Skeletal muscle satellite cell (primary cell): ENCODE results near the gene FNTB.

Experiments used
- H3K27me3 ChIP-seq: 2 replicates; pipeline ENCODE4 v1.7.0; 2013; ENCODE audit warnings: low read length; ENCODE audit not compliant: control insufficient read depth, insufficient read depth
- H3K36me3 ChIP-seq: 2 replicates; pipeline ENCODE4 v1.7.0; 2013; ENCODE audit warnings: mild to moderate bottlenecking, control low read depth, low read length; ENCODE audit not compliant: insufficient read depth
- H3K4me1 ChIP-seq: 2 replicates; pipeline ENCODE4 v1.7.0; 2013; ENCODE audit warnings: low read length; ENCODE audit not compliant: control insufficient read depth, insufficient read depth
- H3K4me2 ChIP-seq: 2 replicates; pipeline ENCODE4 v1.7.0; 2013; ENCODE audit warnings: mild to moderate bottlenecking, low read length
- H3K4me3 ChIP-seq: 2 replicates; pipeline ENCODE4 v1.7.0; 2013; ENCODE audit warnings: low read length
- H3K9ac ChIP-seq: 2 replicates; pipeline ENCODE4 v1.7.0; 2013; ENCODE audit warnings: mild to moderate bottlenecking, low read depth, low read length, moderate library complexity
- H3K9me3 ChIP-seq: replicated peaks from 2 replicates; pipeline ENCODE4 v1.7.0; 2013; ENCODE audit warnings: mild to moderate bottlenecking, control low read depth, low read length

FNTB gene

DNA sequence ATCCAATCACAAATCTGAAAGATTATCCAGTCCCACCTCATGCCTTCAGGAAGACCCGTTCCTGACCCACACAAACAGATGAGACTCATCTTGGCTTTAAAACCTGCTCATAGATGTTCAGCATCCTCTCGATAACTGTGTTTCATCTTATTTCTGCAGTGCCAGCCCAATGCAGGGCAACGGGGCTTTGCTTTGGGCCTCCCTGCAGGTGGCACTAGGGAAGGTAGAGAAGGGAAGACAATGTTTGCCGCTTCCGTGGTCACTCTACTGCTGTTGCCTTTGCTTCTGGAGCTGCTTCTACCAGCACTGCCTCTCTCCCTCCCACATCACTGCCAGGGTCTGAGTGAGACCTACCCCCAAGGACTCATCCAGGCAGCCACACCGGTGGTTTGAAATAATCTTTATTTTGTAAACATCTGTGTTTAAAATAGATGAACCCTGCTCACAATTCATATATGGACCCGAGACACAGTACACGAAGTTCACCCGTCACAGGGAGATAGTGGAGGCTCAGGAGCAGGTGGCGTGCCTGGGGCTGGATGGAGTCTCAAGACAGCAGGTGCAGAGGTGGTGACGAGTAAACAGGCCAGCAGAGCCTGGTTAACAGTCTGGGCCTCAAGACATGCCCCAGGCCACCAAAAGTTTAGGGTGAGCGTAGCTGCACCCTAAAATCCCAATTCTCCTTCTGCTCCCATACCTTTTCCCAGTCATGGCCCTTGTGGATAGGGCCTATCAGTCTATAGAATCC, 41.1 kb upstream of the FNTB start:
- Histone ChIP-seq H3K9me3 (no peaks in the 10 kb centered on the region), H3K9ac (no peak overlapping the region), H3K4me3 (no peak overlapping the region), H3K4me1 (no peaks in the 10 kb centered on the region), H3K36me3 (peaks cover 10% of the 10 kb centered on the region), H3K27me3 (no peaks in the 10 kb centered on the region), H3K4me2 (no peak overlapping the region)

DNA sequence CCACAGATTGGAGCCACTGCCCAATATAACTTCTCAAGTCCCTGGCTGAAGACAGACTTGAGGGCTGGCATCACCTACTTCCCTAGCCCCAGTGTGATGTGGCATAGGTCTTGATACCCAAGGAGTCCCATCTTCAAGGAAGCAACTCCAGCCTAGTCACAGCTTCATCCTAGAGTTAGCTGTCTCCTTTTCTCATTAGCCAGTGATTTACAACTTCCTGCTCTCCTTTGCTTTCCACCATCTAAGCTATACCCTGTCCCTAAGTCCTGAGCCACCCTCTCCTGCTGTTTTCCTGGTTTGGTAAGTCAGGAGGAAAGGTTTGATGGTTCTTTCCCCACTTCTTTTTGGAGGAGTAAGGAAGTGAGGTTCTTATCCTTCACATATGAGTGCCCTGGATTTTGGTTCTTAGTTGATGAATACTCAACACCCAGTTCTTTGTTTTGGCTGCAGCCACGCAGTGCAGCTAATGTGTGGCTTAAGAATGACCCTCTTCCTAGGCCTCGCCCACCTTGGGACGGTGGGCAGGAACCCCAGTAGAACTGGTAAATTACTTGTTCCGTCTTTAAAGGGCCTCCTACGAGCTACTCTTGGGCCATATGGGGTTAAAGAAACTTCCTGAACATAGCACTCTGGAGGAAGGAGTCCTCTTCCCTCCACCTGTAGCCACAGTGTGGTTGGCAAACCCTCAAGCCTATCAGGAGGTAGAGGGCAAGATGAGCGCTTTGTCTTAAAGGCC, 40.2 kb upstream of the FNTB start:
- H3K36me3 ChIP-seq, result peaks cover 10% of the 10 kb centered on the region
- no peak overlapping the region for H3K4me2 ChIP-seq
- H3K4me3 ChIP-seq, result no peak overlapping the region
- H3K9ac ChIP-seq, result no peak overlapping the region
- no peaks in the 10 kb centered on the region for H3K9me3 ChIP-seq
- H3K4me1 ChIP-seq, result no peaks in the 10 kb centered on the region
- no peaks in the 10 kb centered on the region for H3K27me3 ChIP-seq

GRCh38 chr14:64947710-64948611, 38.7 kb upstream of the FNTB start:
- Histone ChIP-seq H3K4me2 (no peak overlapping the region), H3K9me3 (no peaks in the 10 kb centered on the region), H3K36me3 (no peaks in the 10 kb centered on the region), H3K4me3 (no peak overlapping the region), H3K27me3 (no peaks in the 10 kb centered on the region), H3K4me1 (no peaks in the 10 kb centered on the region), H3K9ac (no peak overlapping the region)

DNA sequence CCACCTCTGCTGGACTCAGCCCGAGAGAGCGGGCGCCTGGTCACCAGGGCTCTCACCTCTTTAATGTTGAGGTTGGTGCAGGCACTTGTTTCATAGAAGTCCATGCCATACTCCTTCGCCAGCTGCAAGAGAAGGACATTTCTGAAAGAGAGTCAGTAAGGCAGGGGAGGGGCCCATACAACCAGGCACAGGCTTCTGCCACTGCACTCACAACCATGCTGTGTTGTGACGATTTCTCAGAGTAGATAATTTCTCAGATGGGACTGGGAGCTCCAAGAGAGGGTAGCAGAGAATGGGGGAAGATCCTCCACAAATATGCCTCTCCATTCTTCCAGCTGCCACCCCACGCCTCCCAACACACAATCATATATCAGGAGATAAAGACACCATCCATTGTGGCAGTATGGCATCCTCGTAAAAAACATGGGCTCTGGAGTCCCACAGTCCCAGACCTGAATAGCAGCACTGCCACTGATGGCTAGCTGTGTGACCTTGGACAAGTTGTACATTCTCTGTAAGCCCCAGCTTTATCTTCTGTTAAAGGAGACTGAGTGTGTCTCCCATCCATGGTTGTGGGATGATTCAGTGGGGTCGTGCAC, 38.0 kb upstream of the FNTB start:
- Histone ChIP-seq H3K9ac (no peak overlapping the region), H3K27me3 (no peaks in the 10 kb centered on the region), H3K4me3 (no peak overlapping the region), H3K4me1 (no peaks in the 10 kb centered on the region), H3K9me3 (no peaks in the 10 kb centered on the region), H3K4me2 (no peak overlapping the region), H3K36me3 (no peaks in the 10 kb centered on the region)

DNA sequence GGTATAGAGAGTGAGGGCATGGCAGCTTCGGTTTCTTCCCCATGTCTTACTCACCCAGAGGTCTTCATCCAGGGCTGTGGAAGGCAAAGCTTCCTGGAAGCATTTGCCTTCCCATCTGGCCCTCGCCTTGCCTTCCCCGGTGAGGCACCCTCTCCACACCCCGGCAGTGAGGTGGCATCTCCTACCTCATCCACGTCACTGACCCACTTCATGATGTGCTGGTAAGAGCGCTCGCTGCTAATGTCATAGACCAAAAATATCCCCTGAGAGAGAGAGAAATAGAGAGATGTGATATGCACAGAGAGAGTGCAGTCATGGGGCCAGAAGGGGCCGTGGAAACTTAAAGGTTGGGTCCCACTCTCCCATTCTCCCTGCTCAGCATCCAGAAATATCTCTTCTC, 35.8 kb upstream of the FNTB start:
- Histone ChIP-seq H3K36me3 (no peaks in the 10 kb centered on the region), H3K4me2 (no peak overlapping the region), H3K4me1 (no peaks in the 10 kb centered on the region), H3K9ac (no peak overlapping the region), H3K4me3 (no peak overlapping the region), H3K27me3 (no peaks in the 10 kb centered on the region), H3K9me3 (no peaks in the 10 kb centered on the region)

GRCh38 chr14:64951291-64951690, 35.4 kb upstream of the FNTB start:
- Histone ChIP-seq H3K27me3 (no peaks in the 10 kb centered on the region), H3K4me1 (no peaks in the 10 kb centered on the region), H3K4me2 (no peak overlapping the region), H3K36me3 (no peaks in the 10 kb centered on the region), H3K9me3 (no peaks in the 10 kb centered on the region), H3K4me3 (no peak overlapping the region), H3K9ac (no peak overlapping the region)

DNA sequence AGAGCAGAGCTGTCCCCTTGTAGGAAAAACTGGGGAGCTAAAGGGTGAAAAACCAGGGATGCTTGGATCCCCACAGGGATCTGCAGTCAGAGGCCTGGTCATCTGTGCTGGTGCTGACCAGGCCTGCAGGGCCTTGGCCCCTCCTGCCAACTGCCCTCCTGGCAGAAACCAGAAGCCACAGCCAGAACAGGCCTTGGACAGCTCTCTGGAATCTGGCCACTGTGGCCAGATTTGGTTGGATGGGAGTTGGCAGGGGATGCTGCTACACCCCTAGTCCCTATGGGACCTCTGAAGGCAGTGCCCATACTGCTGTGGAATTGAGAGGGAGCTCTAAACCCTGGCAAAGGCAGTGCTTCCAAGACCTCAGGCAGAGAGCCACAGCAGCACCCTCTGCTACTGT, 35.0 kb upstream of the FNTB start:
- Histone ChIP-seq H3K9me3 (no peaks in the 10 kb centered on the region), H3K4me3 (no peak overlapping the region), H3K36me3 (no peaks in the 10 kb centered on the region), H3K4me2 (no peak overlapping the region), H3K9ac (no peak overlapping the region), H3K4me1 (no peaks in the 10 kb centered on the region), H3K27me3 (no peaks in the 10 kb centered on the region)

GRCh38 chr14:64952598-64953309, 33.9 kb upstream of the FNTB start:
- Histone ChIP-seq H3K27me3 (no peaks in the 10 kb centered on the region), H3K4me3 (no peak overlapping the region), H3K9ac (no peak overlapping the region), H3K4me1 (no peaks in the 10 kb centered on the region), H3K36me3 (no peaks in the 10 kb centered on the region), H3K9me3 (no peaks in the 10 kb centered on the region), H3K4me2 (no peak overlapping the region)

DNA sequence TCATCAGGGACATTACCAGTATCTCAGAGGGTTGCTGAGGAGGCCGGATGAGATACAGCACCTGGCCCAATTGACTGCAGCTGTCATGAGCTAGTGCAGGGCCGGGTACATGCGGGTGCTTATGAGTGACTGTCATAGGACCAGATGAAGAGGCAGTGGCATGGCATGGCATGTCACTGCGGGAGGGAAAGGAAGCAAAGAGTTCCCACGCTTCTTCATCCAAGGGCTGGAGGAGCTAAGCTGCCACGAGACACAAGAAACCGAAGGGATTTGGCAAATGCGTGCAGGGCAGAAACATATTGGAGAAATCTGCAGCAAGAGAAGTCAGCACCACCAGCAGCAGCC, 33.4 kb upstream of the FNTB start:
- H3K36me3 ChIP-seq, result no peaks in the 10 kb centered on the region
- no peak overlapping the region for H3K9ac ChIP-seq
- no peak overlapping the region for H3K4me3 ChIP-seq
- H3K27me3 ChIP-seq, result no peaks in the 10 kb centered on the region
- no peaks in the 10 kb centered on the region for H3K9me3 ChIP-seq
- no peaks in the 10 kb centered on the region for H3K4me1 ChIP-seq
- no peak overlapping the region for H3K4me2 ChIP-seq

DNA sequence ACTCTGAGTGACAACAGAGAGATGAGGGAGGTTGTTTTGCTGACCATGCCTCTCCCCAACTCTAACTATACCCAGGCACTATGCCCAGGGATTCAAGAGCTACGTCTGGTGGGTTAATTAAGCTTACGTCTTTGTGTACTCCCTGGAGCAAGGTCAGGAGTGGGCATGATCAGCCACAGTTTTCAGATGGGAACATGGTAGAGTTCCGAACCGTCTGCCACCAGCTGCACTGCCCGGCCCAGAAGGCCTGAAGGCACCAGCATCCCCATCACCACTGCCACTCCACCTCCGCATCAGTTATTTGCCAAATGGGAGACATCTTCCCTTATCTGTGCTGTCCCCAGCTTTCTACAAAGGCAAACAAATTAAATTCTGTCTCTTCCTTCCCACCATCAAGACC, 33.0 kb upstream of the FNTB start:
- no peak overlapping the region for H3K4me3 ChIP-seq
- H3K4me2 ChIP-seq, result no peak overlapping the region
- H3K9ac ChIP-seq, result no peak overlapping the region
- H3K9me3 ChIP-seq, result no peaks in the 10 kb centered on the region
- H3K4me1 ChIP-seq, result no peaks in the 10 kb centered on the region
- H3K36me3 ChIP-seq, result no peaks in the 10 kb centered on the region
- no peaks in the 10 kb centered on the region for H3K27me3 ChIP-seq
